ENCODE data around the gene MDGA2. TPM values are rescaled to one million over a fixed set of nuclear protein-coding genes. Genes with fewer than 3 reads are reported as not detected.

The MDGA2 gene
- total RNA-seq, 2 donors from 2014 or later = 0.82 to 8.8 TPM

DNA sequence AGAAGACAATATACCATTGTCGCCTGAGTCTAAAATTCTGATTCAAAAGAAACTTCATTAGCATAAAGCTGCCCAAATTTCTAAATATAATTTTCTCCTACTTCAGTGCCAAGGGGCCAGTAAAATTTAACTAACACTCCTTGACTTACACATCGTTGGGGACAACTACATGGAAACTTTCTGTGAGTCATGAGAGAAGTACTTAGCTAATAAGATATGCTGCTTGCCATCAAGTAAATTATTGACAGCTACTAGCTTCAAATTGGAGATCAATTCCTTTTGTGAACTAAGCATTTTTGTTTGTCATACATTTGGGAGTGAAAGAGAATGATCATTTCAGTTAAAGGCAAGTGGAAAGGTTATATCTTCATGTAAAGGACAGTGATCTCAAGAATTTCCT is 373.3 kb downstream of the MDGA2 start:
- no peaks in the 10 kb centered on the region for H3K4me1 Mint-ChIP-seq
- no peak overlapping the region for H3K4me3 Mint-ChIP-seq
- WGBS, 2 experiments (ENCODE audit: insufficient coverage in 1 of 2, insufficient read length in 1 of 2) = 83% methylated on average over 1 to 2 of the region's 2 CpGs
- DNase-seq = no peak
- no peaks in the 10 kb centered on the region for H3K9me3 Mint-ChIP-seq
- no peaks in the 10 kb centered on the region for H3K27me3 ChIP-seq (ENCODE audit: control insufficient read depth, insufficient read depth, low read length, poor library complexity, severe bottlenecking)
- H3K4me3 ChIP-seq (ENCODE audit: low read length) = no peak overlapping the region
- H3K36me3 ChIP-seq (ENCODE audit: control insufficient read depth, insufficient read depth, low read length) = no peaks in the 10 kb centered on the region
- H3K9me3 ChIP-seq (ENCODE audit: control insufficient read depth, low read length) = no peaks in the 10 kb centered on the region
- no peak overlapping the region for H3K27ac Mint-ChIP-seq
- no peak overlapping the region for H3K27ac ChIP-seq (ENCODE audit: low read depth, low read length)
- no peaks in the 10 kb centered on the region for H3K4me1 ChIP-seq (ENCODE audit: control insufficient read depth, insufficient read depth, low read length)
- H3K36me3 Mint-ChIP-seq (ENCODE audit: low read depth) = no peaks in the 10 kb centered on the region
- no peak overlapping the region for H3K9ac ChIP-seq (ENCODE audit: extremely low read depth, low read length, poor library complexity, severe bottlenecking)
- no peaks in the 10 kb centered on the region for H3K27me3 Mint-ChIP-seq (ENCODE audit: insufficient read depth)
- TF ChIP-seq CTCF (conservative IDR thresholded peaks at IDR 0.05) = no peak

GRCh38 chr14:47300796-47301195 is 374.6 kb downstream of the MDGA2 start:
- no peak overlapping the region for H3K4me3 Mint-ChIP-seq
- no peak for DNase-seq
- no peaks in the 10 kb centered on the region for H3K36me3 Mint-ChIP-seq (ENCODE audit: low read depth)
- 58% methylated on average over 3 of the region's 3 CpGs; no CpG with 5 or more reads in 1 of the 2 experiments for WGBS, 2 experiments (ENCODE audit: insufficient coverage in 1 of 2, insufficient read length in 1 of 2)
- no peak overlapping the region for H3K4me3 ChIP-seq (ENCODE audit: low read length)
- no peaks in the 10 kb centered on the region for H3K9me3 Mint-ChIP-seq
- no peaks in the 10 kb centered on the region for H3K27me3 ChIP-seq (ENCODE audit: control insufficient read depth, insufficient read depth, low read length, poor library complexity, severe bottlenecking)
- peaks cover 9% of the 10 kb centered on the region for H3K4me1 Mint-ChIP-seq
- H3K27me3 Mint-ChIP-seq (ENCODE audit: insufficient read depth) = no peaks in the 10 kb centered on the region
- no peaks in the 10 kb centered on the region for H3K36me3 ChIP-seq (ENCODE audit: control insufficient read depth, insufficient read depth, low read length)
- no peak overlapping the region for H3K27ac ChIP-seq (ENCODE audit: low read depth, low read length)
- no peak overlapping the region for H3K9ac ChIP-seq (ENCODE audit: extremely low read depth, low read length, poor library complexity, severe bottlenecking)
- no peak overlapping the region for H3K27ac Mint-ChIP-seq
- no peaks in the 10 kb centered on the region for H3K4me1 ChIP-seq (ENCODE audit: control insufficient read depth, insufficient read depth, low read length)
- no peak for TF ChIP-seq CTCF (conservative IDR thresholded peaks at IDR 0.05)
- H3K9me3 ChIP-seq (ENCODE audit: control insufficient read depth, low read length) = no peaks in the 10 kb centered on the region

GRCh38 chr14:47297374-47297773 is 378.0 kb downstream of the MDGA2 start:
- no peak overlapping the region for H3K9ac ChIP-seq (ENCODE audit: extremely low read depth, low read length, poor library complexity, severe bottlenecking)
- H3K36me3 Mint-ChIP-seq (ENCODE audit: low read depth) = no peaks in the 10 kb centered on the region
- no peak overlapping the region for H3K4me3 ChIP-seq (ENCODE audit: low read length)
- H3K36me3 ChIP-seq (ENCODE audit: control insufficient read depth, insufficient read depth, low read length) = no peaks in the 10 kb centered on the region
- no peaks in the 10 kb centered on the region for H3K4me1 ChIP-seq (ENCODE audit: control insufficient read depth, insufficient read depth, low read length)
- peaks cover 9% of the 10 kb centered on the region for H3K4me1 Mint-ChIP-seq
- DNase-seq = no peak
- H3K27ac ChIP-seq (ENCODE audit: low read depth, low read length) = no peak overlapping the region
- H3K27me3 ChIP-seq (ENCODE audit: control insufficient read depth, insufficient read depth, low read length, poor library complexity, severe bottlenecking) = no peaks in the 10 kb centered on the region
- TF ChIP-seq CTCF (conservative IDR thresholded peaks at IDR 0.05) = no peak
- no peaks in the 10 kb centered on the region for H3K9me3 Mint-ChIP-seq
- no peak overlapping the region for H3K27ac Mint-ChIP-seq
- 91% methylated on average over 1 of the region's 1 CpG; no CpG with 5 or more reads in 1 of the 2 experiments for WGBS, 2 experiments (ENCODE audit: insufficient coverage in 1 of 2, insufficient read length in 1 of 2)
- H3K4me3 Mint-ChIP-seq = no peak overlapping the region
- no peaks in the 10 kb centered on the region for H3K27me3 Mint-ChIP-seq (ENCODE audit: insufficient read depth)
- no peaks in the 10 kb centered on the region for H3K9me3 ChIP-seq (ENCODE audit: control insufficient read depth, low read length)
